ENCODE measurements around the gene CDH13. TPM values are rescaled to one million over a fixed set of nuclear protein-coding genes. Genes with fewer than 3 reads are reported as not detected.

The CDH13 gene
- total and polyA plus RNA-seq, 2 of the 8 experiments (the other 6 are each of a cell fraction or from before 2014, with no cell fraction given): 2.3 to 2.4 TPM

DNA sequence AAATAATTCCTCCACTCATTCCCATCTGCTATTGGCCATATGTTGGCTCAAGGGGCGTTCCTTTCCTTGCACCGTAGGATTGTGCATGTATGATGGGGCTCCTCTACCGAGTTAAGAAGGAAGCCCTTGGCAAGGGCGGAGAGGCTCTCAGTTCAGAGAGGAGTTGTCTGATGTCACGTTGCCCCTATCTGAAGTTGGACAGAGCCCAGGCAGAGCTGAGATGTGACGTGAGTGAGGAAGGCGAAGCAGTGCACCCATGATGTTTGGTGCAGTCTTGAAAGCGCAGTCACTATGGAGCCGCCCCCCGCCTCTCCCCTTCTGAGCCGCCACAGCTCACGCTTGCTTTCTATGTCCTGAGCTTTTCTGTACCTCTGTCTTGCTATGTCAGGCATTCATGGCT lies 40.7 kb downstream of the CDH13 start (continued):
- TF ChIP-seq, protein P1, sequence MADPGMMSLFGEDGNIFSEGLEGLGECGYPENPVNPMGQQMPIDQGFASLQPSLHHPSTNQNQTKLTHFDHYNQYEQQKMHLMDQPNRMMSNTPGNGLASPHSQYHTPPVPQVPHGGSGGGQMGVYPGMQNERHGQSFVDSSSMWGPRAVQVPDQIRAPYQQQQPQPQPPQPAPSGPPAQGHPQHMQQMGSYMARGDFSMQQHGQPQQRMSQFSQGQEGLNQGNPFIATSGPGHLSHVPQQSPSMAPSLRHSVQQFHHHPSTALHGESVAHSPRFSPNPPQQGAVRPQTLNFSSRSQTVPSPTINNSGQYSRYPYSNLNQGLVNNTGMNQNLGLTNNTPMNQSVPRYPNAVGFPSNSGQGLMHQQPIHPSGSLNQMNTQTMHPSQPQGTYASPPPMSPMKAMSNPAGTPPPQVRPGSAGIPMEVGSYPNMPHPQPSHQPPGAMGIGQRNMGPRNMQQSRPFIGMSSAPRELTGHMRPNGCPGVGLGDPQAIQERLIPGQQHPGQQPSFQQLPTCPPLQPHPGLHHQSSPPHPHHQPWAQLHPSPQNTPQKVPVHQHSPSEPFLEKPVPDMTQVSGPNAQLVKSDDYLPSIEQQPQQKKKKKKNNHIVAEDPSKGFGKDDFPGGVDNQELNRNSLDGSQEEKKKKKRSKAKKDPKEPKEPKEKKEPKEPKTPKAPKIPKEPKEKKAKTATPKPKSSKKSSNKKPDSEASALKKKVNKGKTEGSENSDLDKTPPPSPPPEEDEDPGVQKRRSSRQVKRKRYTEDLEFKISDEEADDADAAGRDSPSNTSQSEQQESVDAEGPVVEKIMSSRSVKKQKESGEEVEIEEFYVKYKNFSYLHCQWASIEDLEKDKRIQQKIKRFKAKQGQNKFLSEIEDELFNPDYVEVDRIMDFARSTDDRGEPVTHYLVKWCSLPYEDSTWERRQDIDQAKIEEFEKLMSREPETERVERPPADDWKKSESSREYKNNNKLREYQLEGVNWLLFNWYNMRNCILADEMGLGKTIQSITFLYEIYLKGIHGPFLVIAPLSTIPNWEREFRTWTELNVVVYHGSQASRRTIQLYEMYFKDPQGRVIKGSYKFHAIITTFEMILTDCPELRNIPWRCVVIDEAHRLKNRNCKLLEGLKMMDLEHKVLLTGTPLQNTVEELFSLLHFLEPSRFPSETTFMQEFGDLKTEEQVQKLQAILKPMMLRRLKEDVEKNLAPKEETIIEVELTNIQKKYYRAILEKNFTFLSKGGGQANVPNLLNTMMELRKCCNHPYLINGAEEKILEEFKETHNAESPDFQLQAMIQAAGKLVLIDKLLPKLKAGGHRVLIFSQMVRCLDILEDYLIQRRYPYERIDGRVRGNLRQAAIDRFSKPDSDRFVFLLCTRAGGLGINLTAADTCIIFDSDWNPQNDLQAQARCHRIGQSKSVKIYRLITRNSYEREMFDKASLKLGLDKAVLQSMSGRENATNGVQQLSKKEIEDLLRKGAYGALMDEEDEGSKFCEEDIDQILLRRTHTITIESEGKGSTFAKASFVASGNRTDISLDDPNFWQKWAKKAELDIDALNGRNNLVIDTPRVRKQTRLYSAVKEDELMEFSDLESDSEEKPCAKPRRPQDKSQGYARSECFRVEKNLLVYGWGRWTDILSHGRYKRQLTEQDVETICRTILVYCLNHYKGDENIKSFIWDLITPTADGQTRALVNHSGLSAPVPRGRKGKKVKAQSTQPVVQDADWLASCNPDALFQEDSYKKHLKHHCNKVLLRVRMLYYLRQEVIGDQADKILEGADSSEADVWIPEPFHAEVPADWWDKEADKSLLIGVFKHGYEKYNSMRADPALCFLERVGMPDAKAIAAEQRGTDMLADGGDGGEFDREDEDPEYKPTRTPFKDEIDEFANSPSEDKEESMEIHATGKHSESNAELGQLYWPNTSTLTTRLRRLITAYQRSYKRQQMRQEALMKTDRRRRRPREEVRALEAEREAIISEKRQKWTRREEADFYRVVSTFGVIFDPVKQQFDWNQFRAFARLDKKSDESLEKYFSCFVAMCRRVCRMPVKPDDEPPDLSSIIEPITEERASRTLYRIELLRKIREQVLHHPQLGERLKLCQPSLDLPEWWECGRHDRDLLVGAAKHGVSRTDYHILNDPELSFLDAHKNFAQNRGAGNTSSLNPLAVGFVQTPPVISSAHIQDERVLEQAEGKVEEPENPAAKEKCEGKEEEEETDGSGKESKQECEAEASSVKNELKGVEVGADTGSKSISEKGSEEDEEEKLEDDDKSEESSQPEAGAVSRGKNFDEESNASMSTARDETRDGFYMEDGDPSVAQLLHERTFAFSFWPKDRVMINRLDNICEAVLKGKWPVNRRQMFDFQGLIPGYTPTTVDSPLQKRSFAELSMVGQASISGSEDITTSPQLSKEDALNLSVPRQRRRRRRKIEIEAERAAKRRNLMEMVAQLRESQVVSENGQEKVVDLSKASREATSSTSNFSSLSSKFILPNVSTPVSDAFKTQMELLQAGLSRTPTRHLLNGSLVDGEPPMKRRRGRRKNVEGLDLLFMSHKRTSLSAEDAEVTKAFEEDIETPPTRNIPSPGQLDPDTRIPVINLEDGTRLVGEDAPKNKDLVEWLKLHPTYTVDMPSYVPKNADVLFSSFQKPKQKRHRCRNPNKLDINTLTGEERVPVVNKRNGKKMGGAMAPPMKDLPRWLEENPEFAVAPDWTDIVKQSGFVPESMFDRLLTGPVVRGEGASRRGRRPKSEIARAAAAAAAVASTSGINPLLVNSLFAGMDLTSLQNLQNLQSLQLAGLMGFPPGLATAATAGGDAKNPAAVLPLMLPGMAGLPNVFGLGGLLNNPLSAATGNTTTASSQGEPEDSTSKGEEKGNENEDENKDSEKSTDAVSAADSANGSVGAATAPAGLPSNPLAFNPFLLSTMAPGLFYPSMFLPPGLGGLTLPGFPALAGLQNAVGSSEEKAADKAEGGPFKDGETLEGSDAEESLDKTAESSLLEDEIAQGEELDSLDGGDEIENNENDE (IDR thresholded peaks at IDR 0.05; ENCODE audit: insufficient replicate concordance, low read length): no peak
- TF ChIP-seq MAFK (IDR thresholded peaks at IDR 0.05; ENCODE audit: low read depth, low read length): no peak
- TF ChIP-seq KDM1A (IDR thresholded peaks at IDR 0.05; ENCODE audit: borderline replicate concordance, low read length): no peak
- no peak for TF ChIP-seq RBBP5 (IDR thresholded peaks at IDR 0.05; ENCODE audit: borderline replicate concordance, low read depth, low read length)
- no peak for TF ChIP-seq CEBPB (IDR thresholded peaks at IDR 0.05; ENCODE audit: low read depth, low read length)
- no peak for TF ChIP-seq BRCA1 (IDR thresholded peaks at IDR 0.05; ENCODE audit: low read depth, low read length)
